ENCODE data around the gene CR1. TPM values are rescaled to one million over a fixed set of nuclear protein-coding genes. Genes with fewer than 3 reads are reported as not detected.

CR1 gene
- polyA plus RNA-seq, 3 donors, result 11.3 to 30.8 (median 26.5) TPM

GRCh38 chr1:207500306-207500705 lies 4.3 kb downstream of the CR1 start:
- Histone ChIP-seq H3K9ac (ENCODE audit: insufficient read depth, low read length, poor library complexity, severe bottlenecking) (no peak overlapping the region), H2AFZ (ENCODE audit: insufficient read depth, low read depth, low read length, poor library complexity, severe bottlenecking) (no peak overlapping the region), H3K4me3 (replicated peaks in 1 of 3; ENCODE audit: low read depth in 2 of 3, low read length in 3 of 3) (no peak overlapping the region), H3K27me3 (ENCODE audit: control insufficient read depth in 2 of 2, insufficient read depth in 2 of 2, low read length in 2 of 2) (no peaks in the 10 kb centered on the region), H3K4me2 (replicated peaks; ENCODE audit: extremely low read depth, low read length, poor library complexity, severe bottlenecking) (no peak overlapping the region), H3K4me1 (ENCODE audit: control insufficient read depth in 1 of 2, insufficient read depth in 2 of 2, low read length in 2 of 2) (peaks cover 31 to 36% of the 10 kb centered on the region in 2 donors), H4K20me1 (ENCODE audit: insufficient read depth, low read length) (peaks cover 38% of the 10 kb centered on the region), H3K27ac (ENCODE audit: low read depth in 1 of 2, low read length in 2 of 2) (no peak overlapping the region), H3K9me3 (replicated peaks in 1 of 2; ENCODE audit: control insufficient read depth in 1 of 2, insufficient read depth in 1 of 2, low read length in 2 of 2) (no peaks in the 10 kb centered on the region), H3K36me3 (replicated peaks in 1 of 2; ENCODE audit: control insufficient read depth in 1 of 2, insufficient read depth in 2 of 2, low read length in 2 of 2) (peaks cover 0 to 5% of the 10 kb centered on the region in 2 donors), H3K79me2 (ENCODE audit: insufficient read depth, low read length) (peaks cover 20% of the 10 kb centered on the region)
- intact Hi-C loops (cut with micrococcal nuclease), result no loop called here
- H3K27ac Mint-ChIP-seq, result no peak overlapping the region
- H3K4me3 Mint-ChIP-seq, result no peak overlapping the region
- peaks cover 2 to 5% (median 4%) of the 10 kb centered on the region in 3 donors for H3K27me3 Mint-ChIP-seq (ENCODE audit: low read depth in 3 of 3)
- H3K36me3 Mint-ChIP-seq, result peaks cover 13 to 17% of the 10 kb centered on the region in 2 donors
- H3K4me1 Mint-ChIP-seq, result peaks cover 35% of the 10 kb centered on the region
- H3K9me3 Mint-ChIP-seq, result no peaks in the 10 kb centered on the region
- TF ChIP-seq CTCF (IDR thresholded peaks at IDR 0.05), result no peak
- DNase-seq, result no peak
- no CpG with 5 or more reads among the region's 3 CpGs for WGBS (ENCODE audit: insufficient coverage)

GRCh38 chr1:207501071-207501470 lies 5.1 kb downstream of the CR1 start:
- Histone ChIP-seq H3K4me2 (replicated peaks; ENCODE audit: extremely low read depth, low read length, poor library complexity, severe bottlenecking) (no peak overlapping the region), H3K27me3 (ENCODE audit: control insufficient read depth in 2 of 2, insufficient read depth in 2 of 2, low read length in 2 of 2) (no peaks in the 10 kb centered on the region), H3K79me2 (ENCODE audit: insufficient read depth, low read length) (peaks cover 19% of the 10 kb centered on the region), H3K27ac (ENCODE audit: low read depth in 1 of 2, low read length in 2 of 2) (no peak overlapping the region), H3K9ac (ENCODE audit: insufficient read depth, low read length, poor library complexity, severe bottlenecking) (no peak overlapping the region), H4K20me1 (ENCODE audit: insufficient read depth, low read length) (peaks cover 38% of the 10 kb centered on the region), H2AFZ (ENCODE audit: insufficient read depth, low read depth, low read length, poor library complexity, severe bottlenecking) (no peak overlapping the region), H3K36me3 (replicated peaks in 1 of 2; ENCODE audit: control insufficient read depth in 1 of 2, insufficient read depth in 2 of 2, low read length in 2 of 2) (peaks cover 0 to 13% of the 10 kb centered on the region in 2 donors), H3K4me1 (ENCODE audit: control insufficient read depth in 1 of 2, insufficient read depth in 2 of 2, low read length in 2 of 2) (peaks cover 26 to 30% of the 10 kb centered on the region in 2 donors), H3K4me3 (replicated peaks in 1 of 3; ENCODE audit: low read depth in 2 of 3, low read length in 3 of 3) (no peak overlapping the region), H3K9me3 (replicated peaks in 1 of 2; ENCODE audit: control insufficient read depth in 1 of 2, insufficient read depth in 1 of 2, low read length in 2 of 2) (no peaks in the 10 kb centered on the region)
- peak overlapping the region in 1 of 7 donors; percentile 30 for H3K27ac Mint-ChIP-seq
- H3K9me3 Mint-ChIP-seq, result no peaks in the 10 kb centered on the region
- DNase-seq, result no peak
- no peak overlapping the region for H3K4me3 Mint-ChIP-seq
- H3K36me3 Mint-ChIP-seq, result peaks cover 19 to 21% of the 10 kb centered on the region in 2 donors
- no peak for TF ChIP-seq CTCF (IDR thresholded peaks at IDR 0.05)
- H3K4me1 Mint-ChIP-seq, result peaks cover 29% of the 10 kb centered on the region
- intact Hi-C loops (cut with micrococcal nuclease), result no loop called here
- 100% methylated on average over 2 of the region's 5 CpGs for WGBS (ENCODE audit: insufficient coverage)
- peaks cover 2 to 5% (median 2%) of the 10 kb centered on the region in 3 donors for H3K27me3 Mint-ChIP-seq (ENCODE audit: low read depth in 3 of 3)

Measured in CD14-positive monocyte (primary cell).